Activated CD8-positive, alpha-beta memory T cell treated with anti-CD3 and anti-CD28 coated beads, Interleukin-2, amount 50 U/mL, for 24 hours (primary cell): Measurements from ENCODE around the gene GFM1.

ENCODE experiments used
- DNase-seq: peaks from one replicate; pipeline ENCODE4 v3.0.0-alpha.2; 2020; ENCODE audit errors: extremely low read depth

GFM1 gene

GRCh38 chr3:158727206-158728060 is 83.1 kb downstream of the GFM1 start:
- no peak for DNase-seq

GRCh38 chr3:158728061-158728377 is 83.7 kb downstream of the GFM1 start:
- DNase-seq: no peak

- no peak for DNase-seq
These were observed 84.5 kb downstream of the GFM1 start for GRCh38 chr3:158728851-158729250.

GRCh38 chr3:158731486-158731885 is 87.2 kb downstream of the GFM1 start:
- DNase-seq: no peak

GRCh38 chr3:158731938-158732855 is 87.9 kb downstream of the GFM1 start, which contains the start of gene RARRES1:
RARRES1 (minus strand) TSS chr3:158732457; CDS start chr3:158732415, 42 bp downstream.
- no peak for DNase-seq

- DNase-seq: no peak
These were observed 88.5 kb downstream of the GFM1 start for GRCh38 chr3:158732856-158733200.

- no peak for DNase-seq
These were observed 89.3 kb downstream of the GFM1 start for GRCh38 chr3:158733656-158734055.

GRCh38 chr3:158735296-158736033 is 91.1 kb downstream of the GFM1 start:
- DNase-seq: no peak

- DNase-seq: no peak
These were observed 93.1 kb downstream of the GFM1 start for GRCh38 chr3:158737410-158737809.

GRCh38 chr3:158737976-158738615 is 93.8 kb downstream of the GFM1 start:
- no peak for DNase-seq

GRCh38 chr3:158738653-158739052 is 94.3 kb downstream of the GFM1 start:
- no peak for DNase-seq

GRCh38 chr3:158739078-158739477 is 94.8 kb downstream of the GFM1 start:
- DNase-seq: no peak

GRCh38 chr3:158739661-158740060 is 95.3 kb downstream of the GFM1 start:
- DNase-seq: no peak
